Panc1 (cell line): ENCODE results near the gene SPCS2.

ENCODE experiments used
- POLR2AphosphoS5 ChIP-seq: IDR thresholded peaks from 2 replicates; pipeline ENCODE4 v1.6.1; 2012; ENCODE audit warnings: mild to moderate bottlenecking, low read depth, low read length, moderate library complexity
- SIN3A ChIP-seq: IDR thresholded peaks from 2 replicates; pipeline ENCODE4 v1.6.1; 2012; ENCODE audit warnings: low read depth, mild to moderate bottlenecking, low read length, moderate library complexity, borderline replicate concordance; ENCODE audit not compliant: insufficient read depth
- TCF7L2 ChIP-seq: IDR thresholded peaks from 2 replicates; pipeline ENCODE4 v1.6.1; 2011; ENCODE audit warnings: mild to moderate bottlenecking, low read depth, low read length, inconsistent platforms
- TF ChIP-seq, protein P1 (sequence below): fragments of 450-650 bp; IDR thresholded peaks from 2 replicates; pipeline ENCODE4 v1.5.1; 2017; ENCODE audit warnings: mild to moderate bottlenecking
- TF ChIP-seq, protein P2 (sequence below), 2 experiments: IDR thresholded peaks; 2 replicates each; pipeline ENCODE4 v1.6.1; 2011 to 2012; ENCODE audit warnings: low read depth in 2 of 2, control low read depth in 1 of 2, low read length in 1 of 2, mild to moderate bottlenecking in 1 of 2, moderate library complexity in 1 of 2; ENCODE audit not compliant: insufficient read depth in 1 of 2

DNA sequence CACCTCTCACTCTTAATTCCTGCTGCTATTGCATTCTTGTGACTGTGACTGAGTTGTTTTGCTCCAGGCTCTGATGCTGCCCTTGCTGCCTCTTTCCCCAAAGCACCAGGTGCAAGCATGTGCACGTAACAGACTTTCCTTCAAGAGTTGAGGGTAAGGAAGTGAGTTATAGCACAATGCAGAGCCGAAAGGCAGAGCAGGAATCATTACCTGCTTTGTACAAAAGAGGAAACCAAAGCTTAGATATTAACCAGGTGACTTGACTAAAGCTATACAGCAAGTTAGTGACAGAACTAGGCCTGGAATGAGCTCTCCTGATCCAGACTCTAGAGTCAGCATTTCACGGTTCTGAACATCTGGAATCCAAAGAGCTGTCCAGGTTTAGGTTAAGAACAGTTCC is 73.2 kb downstream of the SPCS2 start:
- TF ChIP-seq TCF7L2: no peak
- no peak for TF ChIP-seq POLR2AphosphoS5
- TF ChIP-seq, protein P1, sequence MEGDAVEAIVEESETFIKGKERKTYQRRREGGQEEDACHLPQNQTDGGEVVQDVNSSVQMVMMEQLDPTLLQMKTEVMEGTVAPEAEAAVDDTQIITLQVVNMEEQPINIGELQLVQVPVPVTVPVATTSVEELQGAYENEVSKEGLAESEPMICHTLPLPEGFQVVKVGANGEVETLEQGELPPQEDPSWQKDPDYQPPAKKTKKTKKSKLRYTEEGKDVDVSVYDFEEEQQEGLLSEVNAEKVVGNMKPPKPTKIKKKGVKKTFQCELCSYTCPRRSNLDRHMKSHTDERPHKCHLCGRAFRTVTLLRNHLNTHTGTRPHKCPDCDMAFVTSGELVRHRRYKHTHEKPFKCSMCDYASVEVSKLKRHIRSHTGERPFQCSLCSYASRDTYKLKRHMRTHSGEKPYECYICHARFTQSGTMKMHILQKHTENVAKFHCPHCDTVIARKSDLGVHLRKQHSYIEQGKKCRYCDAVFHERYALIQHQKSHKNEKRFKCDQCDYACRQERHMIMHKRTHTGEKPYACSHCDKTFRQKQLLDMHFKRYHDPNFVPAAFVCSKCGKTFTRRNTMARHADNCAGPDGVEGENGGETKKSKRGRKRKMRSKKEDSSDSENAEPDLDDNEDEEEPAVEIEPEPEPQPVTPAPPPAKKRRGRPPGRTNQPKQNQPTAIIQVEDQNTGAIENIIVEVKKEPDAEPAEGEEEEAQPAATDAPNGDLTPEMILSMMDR: no peak
- TF ChIP-seq, protein P2, sequence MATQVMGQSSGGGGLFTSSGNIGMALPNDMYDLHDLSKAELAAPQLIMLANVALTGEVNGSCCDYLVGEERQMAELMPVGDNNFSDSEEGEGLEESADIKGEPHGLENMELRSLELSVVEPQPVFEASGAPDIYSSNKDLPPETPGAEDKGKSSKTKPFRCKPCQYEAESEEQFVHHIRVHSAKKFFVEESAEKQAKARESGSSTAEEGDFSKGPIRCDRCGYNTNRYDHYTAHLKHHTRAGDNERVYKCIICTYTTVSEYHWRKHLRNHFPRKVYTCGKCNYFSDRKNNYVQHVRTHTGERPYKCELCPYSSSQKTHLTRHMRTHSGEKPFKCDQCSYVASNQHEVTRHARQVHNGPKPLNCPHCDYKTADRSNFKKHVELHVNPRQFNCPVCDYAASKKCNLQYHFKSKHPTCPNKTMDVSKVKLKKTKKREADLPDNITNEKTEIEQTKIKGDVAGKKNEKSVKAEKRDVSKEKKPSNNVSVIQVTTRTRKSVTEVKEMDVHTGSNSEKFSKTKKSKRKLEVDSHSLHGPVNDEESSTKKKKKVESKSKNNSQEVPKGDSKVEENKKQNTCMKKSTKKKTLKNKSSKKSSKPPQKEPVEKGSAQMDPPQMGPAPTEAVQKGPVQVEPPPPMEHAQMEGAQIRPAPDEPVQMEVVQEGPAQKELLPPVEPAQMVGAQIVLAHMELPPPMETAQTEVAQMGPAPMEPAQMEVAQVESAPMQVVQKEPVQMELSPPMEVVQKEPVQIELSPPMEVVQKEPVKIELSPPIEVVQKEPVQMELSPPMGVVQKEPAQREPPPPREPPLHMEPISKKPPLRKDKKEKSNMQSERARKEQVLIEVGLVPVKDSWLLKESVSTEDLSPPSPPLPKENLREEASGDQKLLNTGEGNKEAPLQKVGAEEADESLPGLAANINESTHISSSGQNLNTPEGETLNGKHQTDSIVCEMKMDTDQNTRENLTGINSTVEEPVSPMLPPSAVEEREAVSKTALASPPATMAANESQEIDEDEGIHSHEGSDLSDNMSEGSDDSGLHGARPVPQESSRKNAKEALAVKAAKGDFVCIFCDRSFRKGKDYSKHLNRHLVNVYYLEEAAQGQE (IDR thresholded peaks at IDR 0.05; ENCODE audit: insufficient read depth in 1 of 2, low read depth in 2 of 2, low read length in 1 of 2): no peak
- TF ChIP-seq SIN3A: no peak
